Tibial nerve (tissue), 4 donors: ENCODE data around the gene ARHGAP1.

ENCODE experiments used
- CTCF ChIP-seq, 5 experiments: fragments of 200-600 bp in 3 of 5; fragments of 450-650 bp in 2 of 5; sonication (generic) in 3 of 5; IDR thresholded peaks; one replicate each; pipeline ENCODE4 v1.5.1; 2016 to 2019; ENCODE audit warnings: antibody characterized with exemption in 5 of 5, mild to moderate bottlenecking in 3 of 5, moderate library complexity in 2 of 5
- EP300 ChIP-seq, 2 donors: sonication (generic); formaldehyde crosslinking; IDR thresholded peaks; one replicate each; pipeline ENCODE4 v1.6.1; 2017; ENCODE audit warnings: antibody characterized with exemption in 2 of 2, mild to moderate bottlenecking in 1 of 2
- POLR2A ChIP-seq, 2 donors: fragments of 450-650 bp; IDR thresholded peaks; one replicate each; pipeline ENCODE4 v1.6.1; 2017; ENCODE audit warnings: antibody characterized with exemption in 2 of 2, mild to moderate bottlenecking in 2 of 2, moderate library complexity in 2 of 2

GRCh38 chr11:46671958-46672315 lies 28.5 kb downstream of the ARHGAP1 start:
- TF ChIP-seq CTCF (IDR thresholded peaks at IDR 0.05) (no peak), POLR2A (IDR thresholded peaks at IDR 0.05) (no peak), EP300 (IDR thresholded peaks at IDR 0.05) (no peak)
